HG03159 (cell line): ENCODE results near the gene NEDD4L.

Experiments used
- ATAC-seq: cut with Tn5 transposase; IDR thresholded peaks from one replicate; pipeline ENCODE4 v1.9.1; 2021; ENCODE audit warnings: mild to moderate bottlenecking, moderate library complexity; ENCODE audit not compliant: unreplicated experiment

The NEDD4L gene

GRCh38 chr18:58113337-58113736 is 69.3 kb downstream of the NEDD4L start:
- ATAC-seq: no peak

- ATAC-seq: no peak
These were observed 70.7 kb downstream of the NEDD4L start for GRCh38 chr18:58114766-58115165.

GRCh38 chr18:58116818-58117217 is 72.8 kb downstream of the NEDD4L start:
- no peak for ATAC-seq

GRCh38 chr18:58117786-58118403 is 73.9 kb downstream of the NEDD4L start:
- ATAC-seq: no peak

- no peak for ATAC-seq
These were observed 74.5 kb downstream of the NEDD4L start for GRCh38 chr18:58118536-58118935.

GRCh38 chr18:58119819-58120218 is 75.8 kb downstream of the NEDD4L start:
- ATAC-seq: no peak

- ATAC-seq: no peak
These were observed 80.4 kb downstream of the NEDD4L start for GRCh38 chr18:58124475-58124874.

GRCh38 chr18:58125183-58125582 is 81.2 kb downstream of the NEDD4L start:
- ATAC-seq: no peak

- ATAC-seq: no peak
These were observed 81.7 kb downstream of the NEDD4L start for GRCh38 chr18:58125756-58126155.

- no peak for ATAC-seq
These were observed 84.7 kb downstream of the NEDD4L start for GRCh38 chr18:58128381-58129374.

GRCh38 chr18:58132595-58133261 is 88.7 kb downstream of the NEDD4L start:
- no peak for ATAC-seq

GRCh38 chr18:58135183-58135641 is 91.2 kb downstream of the NEDD4L start:
- ATAC-seq: no peak

GRCh38 chr18:58135701-58136331 is 91.8 kb downstream of the NEDD4L start:
- peak; percentile 84 for ATAC-seq

GRCh38 chr18:58136879-58137278 is 92.9 kb downstream of the NEDD4L start:
- no peak for ATAC-seq

- ATAC-seq: no peak
These were observed 95.7 kb downstream of the NEDD4L start for GRCh38 chr18:58139459-58140386.

- ATAC-seq: no peak
These were observed 96.6 kb downstream of the NEDD4L start for GRCh38 chr18:58140387-58141325.

- ATAC-seq: no peak
These were observed 99.4 kb downstream of the NEDD4L start for GRCh38 chr18:58143386-58143785.

GRCh38 chr18:58144106-58144505 is 100.1 kb downstream of the NEDD4L start:
- no peak for ATAC-seq
